LNCaP clone FGC (cell line): ENCODE data around the gene CPOX.

Source experiments
- DNase-seq: peaks from one replicate; pipeline ENCODE4 v3.0.0-alpha.2; 2011; ENCODE audit warnings: low read depth
- H3K4me3 ChIP-seq: 2 replicates; pipeline ENCODE4 v1.5.1; 2011; ENCODE audit warnings: mild to moderate bottlenecking, low read depth, low read length, control low read depth
- CTCF ChIP-seq: IDR thresholded peaks from 2 replicates; pipeline ENCODE4 v1.5.1; 2012; ENCODE audit warnings: mild to moderate bottlenecking; ENCODE audit not compliant: control insufficient read depth, insufficient read depth; ENCODE audit errors: extremely low read depth

Gene CPOX

DNA sequence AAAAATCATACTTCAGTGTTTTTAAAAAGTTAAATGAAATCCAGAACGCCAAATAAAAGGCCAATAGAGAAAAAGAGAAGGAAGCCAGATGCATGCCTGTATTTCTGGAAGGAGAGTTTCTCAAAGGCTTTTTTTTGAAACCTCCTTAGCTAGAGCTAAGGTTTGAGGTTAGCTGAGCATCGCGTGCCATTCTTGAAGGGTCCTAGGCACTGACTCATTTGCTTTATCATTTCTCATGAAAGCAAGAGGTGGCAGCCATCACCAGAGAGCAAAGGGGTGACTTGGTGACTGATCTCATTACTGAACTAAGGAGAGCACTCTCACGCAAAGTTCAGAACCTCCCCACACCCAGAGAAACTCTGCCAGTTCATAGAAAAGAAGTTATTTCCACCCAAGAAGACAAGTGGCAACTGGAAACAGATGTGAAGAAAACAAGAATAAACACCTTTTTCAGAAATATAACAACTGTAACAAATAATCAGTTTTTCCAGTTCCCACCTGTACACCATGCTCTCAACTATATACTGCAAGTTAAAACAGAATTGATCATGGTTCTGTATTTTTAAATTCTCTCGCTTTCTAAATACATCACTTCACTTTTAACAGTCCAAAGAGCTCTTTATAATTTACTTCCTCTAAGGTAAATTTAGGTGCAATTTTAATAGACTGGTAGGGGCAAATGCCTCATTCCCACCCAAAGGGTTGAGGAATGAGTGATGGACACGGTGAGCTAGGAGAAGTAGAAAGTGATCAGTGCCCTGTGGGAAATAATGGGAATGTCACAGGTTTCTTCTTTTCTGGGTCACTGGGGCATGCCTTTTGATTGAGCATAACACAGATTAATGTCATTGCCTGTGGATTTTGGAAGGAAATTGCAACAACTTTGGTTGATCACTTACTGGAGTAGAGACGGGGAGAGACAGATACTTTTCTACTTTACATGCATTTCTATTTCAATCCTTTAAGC, 37.0 kb downstream of the CPOX start:
- DNase-seq, result no peak
- TF ChIP-seq CTCF, result no peak
- H3K4me3 ChIP-seq, result no peak overlapping the region

GRCh38 chr3:98555025-98555379, 38.4 kb downstream of the CPOX start:
- H3K4me3 ChIP-seq, result no peak overlapping the region
- DNase-seq, result no peak
- TF ChIP-seq CTCF, result no peak

DNA sequence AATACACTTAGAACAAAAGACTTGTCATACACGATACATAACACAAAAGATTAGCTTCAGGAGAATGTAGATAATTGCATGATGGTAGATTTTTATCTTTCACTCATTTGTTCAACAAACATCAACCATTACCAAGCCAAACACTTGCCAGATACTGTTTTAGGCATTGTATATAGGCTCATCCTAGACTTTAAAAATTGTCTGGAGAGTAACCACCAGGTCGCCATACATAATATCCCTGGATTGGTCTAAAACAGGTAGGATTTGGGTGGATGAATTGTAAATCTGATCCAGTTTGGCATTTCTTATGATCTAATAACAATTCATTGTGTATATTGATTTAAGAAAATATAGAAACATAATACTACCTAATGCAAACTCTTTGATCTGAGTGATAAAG, 38.8 kb downstream of the CPOX start:
- H3K4me3 ChIP-seq, result no peak overlapping the region
- TF ChIP-seq CTCF, result no peak
- no peak for DNase-seq

GRCh38 chr3:98553753-98554152, 39.7 kb downstream of the CPOX start:
- no peak overlapping the region for H3K4me3 ChIP-seq
- no peak for TF ChIP-seq CTCF
- no peak for DNase-seq

DNA sequence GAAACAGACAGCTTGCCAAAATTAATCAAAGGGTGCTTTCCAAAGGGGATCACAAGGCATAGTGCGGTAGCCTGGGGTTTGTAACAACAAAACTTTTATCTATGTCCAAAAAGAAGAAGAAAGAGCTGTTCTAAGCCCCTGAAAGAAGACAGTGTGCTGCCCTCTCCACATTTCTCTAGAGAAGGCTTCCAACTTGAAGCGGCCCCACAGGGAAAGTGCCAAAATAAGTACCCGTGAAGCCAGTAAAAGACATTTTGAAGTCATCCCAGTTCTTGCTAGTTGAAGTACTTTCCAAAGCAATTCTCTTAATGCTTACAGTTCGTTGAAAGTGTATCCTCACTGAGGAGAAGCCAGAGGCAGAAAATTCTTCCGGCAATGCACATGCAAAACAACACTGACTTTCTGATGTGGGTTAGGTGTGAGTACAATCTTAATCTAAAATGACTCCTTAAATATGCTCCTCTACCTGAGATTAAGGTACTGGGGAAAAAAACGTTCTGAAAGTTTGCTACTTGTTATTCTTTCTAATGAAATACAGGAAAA, 40.3 kb downstream of the CPOX start:
- DNase-seq, result no peak
- no peak overlapping the region for H3K4me3 ChIP-seq
- TF ChIP-seq CTCF, result no peak

DNA sequence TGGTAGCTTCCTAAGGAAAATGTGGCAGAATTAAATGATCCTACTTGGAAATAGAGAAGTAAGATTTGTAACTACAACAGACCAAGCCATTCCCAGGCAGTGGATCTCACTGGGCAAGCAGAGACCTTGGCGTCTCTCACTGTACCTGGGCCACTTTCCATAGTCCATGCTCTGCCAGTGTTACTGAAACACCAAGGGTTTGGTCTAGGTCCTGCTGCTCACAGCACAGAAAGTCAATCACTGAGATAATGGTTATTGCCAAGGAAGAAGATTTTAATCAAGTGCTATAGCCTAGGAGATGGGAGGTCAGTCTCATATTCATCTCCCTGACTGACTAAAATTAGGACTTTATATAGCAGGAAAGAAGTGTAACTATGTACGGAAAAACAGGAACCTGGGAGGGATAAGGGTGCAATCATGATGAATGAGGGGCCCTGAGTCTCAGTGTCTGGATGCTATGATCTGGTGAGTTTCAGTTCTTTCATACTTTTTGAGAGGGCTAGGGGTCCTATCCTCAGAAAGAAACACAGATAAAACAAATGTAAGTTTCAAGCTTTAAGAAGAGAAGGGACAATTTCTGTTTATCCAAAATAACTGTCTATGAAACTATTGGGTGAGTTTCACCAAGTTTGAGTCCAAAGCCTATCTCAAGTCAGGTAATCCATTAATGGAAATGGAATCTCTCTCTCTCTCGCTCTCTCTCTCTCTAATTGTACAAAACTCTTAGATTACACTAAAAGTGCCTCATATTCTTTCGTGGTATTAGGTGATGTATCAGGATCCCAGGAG, 41.0 kb downstream of the CPOX start:
- no peak for TF ChIP-seq CTCF
- H3K4me3 ChIP-seq, result no peak overlapping the region
- no peak for DNase-seq
